DOHH2 (cell line): Measurements from ENCODE around the gene PER1.

Experiments
- CTCF ChIP-seq: fragments of 200-600 bp; sonication (generic); IDR thresholded peaks from one replicate; pipeline ENCODE4 v1.5.1; 2014; ENCODE audit warnings: antibody characterized with exemption, mild to moderate bottlenecking, low read depth, low read length; ENCODE audit not compliant: poor library complexity, severe bottlenecking
- EZH2phosphoT487 ChIP-seq: fragments of 200-600 bp; sonication (generic); IDR thresholded peaks from 2 replicates; pipeline ENCODE4 v1.6.1; 2017; ENCODE audit warnings: borderline replicate concordance, mild to moderate bottlenecking, antibody characterized with exemption, low read length, moderate library complexity, mixed read lengths

- TF ChIP-seq CTCF (no peak), EZH2phosphoT487 (no peak)
Measured at GRCh38 chr17:8153525-8153956, 1.3 kb upstream of the PER1 start.
